Body of pancreas (tissue), 4 donors: ENCODE results near the gene ATAD3C.
"Not testable (repeated sequence)": the region's sequence is repeated elsewhere in the genome, so short reads cannot be mapped to it uniquely, and the experiment has no call there.

Source experiments
- CTCF ChIP-seq, 7 experiments: fragments of 450-650 bp in 4 of 7; fragments of 200-600 bp in 3 of 7; sonication (generic) in 3 of 7; IDR thresholded peaks; one replicate each; pipeline ENCODE4 v1.5.1; 2016 to 2019; ENCODE audit warnings: antibody characterized with exemption in 7 of 7
- POLR2A ChIP-seq, 3 donors: fragments of 450-650 bp; IDR thresholded peaks; one replicate each; pipeline ENCODE4 v1.6.1; 2016; ENCODE audit warnings: antibody characterized with exemption in 3 of 3, mild to moderate bottlenecking in 2 of 3

- not testable (repeated sequence) for TF ChIP-seq CTCF, POLR2A (IDR thresholded peaks at IDR 0.05)
Measured at GRCh38 chr1:1480488-1480867, 31.0 kb downstream of the ATAD3C start.
